HG02884 (cell line): ENCODE measurements around the gene LANCL2.
"Not testable (repeated sequence)": the region's sequence is repeated elsewhere in the genome, so short reads cannot be mapped to it uniquely, and the experiment has no call there.

ENCODE experiments used
- ATAC-seq: cut with Tn5 transposase; IDR thresholded peaks from one replicate; pipeline ENCODE4 v1.9.1; 2021; ENCODE audit warnings: mild to moderate bottlenecking, moderate library complexity; ENCODE audit not compliant: unreplicated experiment

The LANCL2 gene

GRCh38 chr7:55469271-55469681 lies 104.1 kb downstream of the LANCL2 start:
- ATAC-seq: no peak

GRCh38 chr7:55469721-55470120 lies 104.6 kb downstream of the LANCL2 start:
- ATAC-seq: no peak

- no peak for ATAC-seq
These were observed 105.1 kb downstream of the LANCL2 start for GRCh38 chr7:55470261-55470660.

- not testable (repeated sequence) for ATAC-seq
These were observed 106.5 kb downstream of the LANCL2 start for GRCh38 chr7:55471594-55471993.

- not testable (repeated sequence) for ATAC-seq
These were observed 107.3 kb downstream of the LANCL2 start for GRCh38 chr7:55472406-55472805.

GRCh38 chr7:55472928-55473725 lies 108.0 kb downstream of the LANCL2 start:
- no peak for ATAC-seq

GRCh38 chr7:55473932-55474331 lies 108.8 kb downstream of the LANCL2 start:
- ATAC-seq: no peak

- no peak for ATAC-seq
These were observed 110.1 kb downstream of the LANCL2 start for GRCh38 chr7:55474944-55475854.

- no peak for ATAC-seq
These were observed 111.0 kb downstream of the LANCL2 start for GRCh38 chr7:55475855-55476803.

GRCh38 chr7:55476852-55477780 lies 112.0 kb downstream of the LANCL2 start:
- no peak for ATAC-seq

GRCh38 chr7:55477781-55478374 lies 112.7 kb downstream of the LANCL2 start:
- ATAC-seq: no peak

- ATAC-seq: no peak
These were observed 113.6 kb downstream of the LANCL2 start for GRCh38 chr7:55478700-55479099.

- no peak for ATAC-seq
These were observed 116.0 kb downstream of the LANCL2 start for GRCh38 chr7:55481155-55481554.

GRCh38 chr7:55483046-55483445 lies 117.9 kb downstream of the LANCL2 start:
- no peak for ATAC-seq
